ENCODE measurements around the gene PRAMEF4.
"Not testable (repeated sequence)": the region's sequence is repeated elsewhere in the genome, so short reads cannot be mapped to it uniquely, and the experiment has no call there.

The PRAMEF4 gene

DNA sequence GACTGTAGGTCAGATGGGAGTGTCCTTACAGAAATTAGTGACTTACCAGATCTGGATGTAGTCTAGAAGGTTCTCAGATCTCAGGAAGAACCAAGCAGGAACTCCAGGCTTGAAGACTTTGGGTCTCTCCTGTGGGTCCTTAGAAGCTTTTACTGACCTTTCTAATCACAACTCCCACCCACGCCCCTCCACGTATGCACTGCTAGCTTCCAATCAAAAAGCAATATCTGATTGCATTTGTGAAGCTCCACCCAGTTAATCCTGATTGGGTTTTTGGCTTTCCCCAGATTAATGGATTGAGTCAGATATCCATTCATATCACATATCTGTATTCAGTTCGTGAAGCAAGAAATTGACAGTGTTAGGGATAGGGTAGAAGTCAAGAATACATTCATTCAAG lies at the start of gene PRAMEF4:
Gene PRAMEF4, minus strand, starts transcription at position 101 of the 400 bp plus-strand sequence. CDS start 2,807 bp downstream, outside the sequence.
- DNase-seq: not testable (repeated sequence)

DNA sequence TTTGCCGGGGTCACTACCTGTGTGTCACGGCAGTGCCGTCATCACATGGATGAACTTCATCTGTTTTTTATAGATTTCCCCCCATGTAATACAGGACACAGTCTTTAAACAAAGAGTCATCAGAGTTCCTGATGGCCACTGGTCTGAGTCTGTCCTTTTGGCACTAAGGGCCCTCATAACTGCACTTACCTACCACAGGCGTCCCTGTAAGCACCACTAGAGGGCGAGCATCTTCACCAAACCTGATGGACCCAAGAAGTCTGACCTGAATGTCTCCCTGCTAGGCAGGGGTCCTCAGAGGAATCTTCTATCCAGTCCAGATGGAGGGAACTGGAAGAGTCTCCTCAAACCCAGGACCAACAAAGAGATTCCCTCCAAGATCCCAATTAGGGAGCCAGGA lies 38.4 kb upstream of the PRAMEF4 start:
- DNase-seq: not testable (repeated sequence)

DNA sequence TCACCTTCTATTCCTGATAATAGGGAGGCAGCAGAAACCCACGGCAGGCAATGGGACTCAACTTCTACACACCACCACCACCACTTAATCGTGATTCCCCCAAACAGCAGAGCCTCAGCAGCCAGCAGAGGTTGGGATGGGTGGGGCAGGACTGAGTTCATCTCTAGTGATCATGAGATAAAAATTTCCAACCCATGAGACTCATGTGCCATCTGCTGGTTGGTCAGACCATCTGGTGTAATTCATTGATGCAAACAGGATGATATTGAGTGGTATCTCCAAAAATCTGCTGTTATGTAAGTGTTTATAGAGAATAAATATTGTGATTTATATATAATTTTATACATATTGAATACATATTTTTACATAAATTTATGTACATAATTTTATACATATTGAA lies 35.7 kb upstream of the PRAMEF4 start:
- not testable (repeated sequence) for DNase-seq

DNA sequence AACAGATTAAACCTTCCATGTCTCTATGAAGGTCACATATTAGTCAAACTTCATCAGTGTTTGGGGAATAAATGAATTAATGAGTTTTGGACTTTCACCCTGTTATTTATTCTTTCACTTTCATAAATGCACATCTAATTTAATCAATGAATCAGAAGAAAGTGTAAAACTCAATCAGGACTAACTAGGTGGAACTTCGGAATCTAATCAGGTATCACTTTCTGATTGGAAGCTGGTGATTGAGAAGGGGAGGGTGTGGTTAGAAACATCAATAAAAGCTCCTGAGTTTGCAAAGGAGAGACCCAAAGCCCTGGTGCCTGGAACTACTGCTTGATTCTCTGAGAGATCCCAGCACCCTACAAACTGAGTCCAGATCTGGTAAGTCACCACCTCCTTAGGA lies 30.3 kb upstream of the PRAMEF4 start, which contains the start of gene PRAMEF7:
Gene PRAMEF7, plus strand, starts transcription at position 301 of the 400 bp plus-strand sequence. CDS start 1,083 bp downstream, outside the sequence.
- not testable (repeated sequence) for DNase-seq

DNA sequence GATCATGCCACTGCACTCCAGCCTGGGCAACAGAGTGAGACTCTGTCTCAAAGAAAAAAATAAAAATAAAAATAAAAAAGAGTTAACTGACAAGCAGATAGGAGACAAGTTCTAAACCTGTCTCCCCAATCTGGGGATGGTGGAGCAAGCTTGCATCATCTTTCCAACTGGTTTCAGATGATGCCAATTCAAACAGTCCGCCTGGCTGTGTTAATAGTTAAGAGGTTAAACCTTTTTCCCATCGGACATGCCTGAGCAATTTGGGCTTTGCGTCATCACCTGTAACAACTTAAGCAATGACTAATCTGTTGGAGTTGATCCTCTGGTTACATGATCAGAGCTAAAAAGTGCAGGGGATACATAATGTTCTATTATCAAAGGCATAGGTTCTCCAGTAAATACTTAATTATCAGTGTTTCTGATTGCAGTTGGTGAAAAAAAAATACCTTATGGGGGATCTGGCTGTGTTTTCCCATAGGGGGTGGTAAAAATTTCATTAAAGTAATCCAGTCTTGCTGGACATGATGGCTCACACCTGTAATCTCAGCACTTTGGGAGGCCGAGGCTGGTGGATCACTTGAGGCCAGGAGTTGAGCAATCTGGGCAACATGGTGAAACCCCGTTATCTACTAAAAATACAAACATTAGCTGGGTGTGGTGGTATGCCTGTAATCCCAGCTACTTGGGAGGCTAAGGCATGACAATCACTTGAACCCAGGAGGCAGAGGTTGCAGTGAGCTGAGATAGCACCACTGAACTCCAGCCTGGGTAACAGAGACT lies 18.0 kb upstream of the PRAMEF4 start:
- DNase-seq: not testable (repeated sequence)

DNA sequence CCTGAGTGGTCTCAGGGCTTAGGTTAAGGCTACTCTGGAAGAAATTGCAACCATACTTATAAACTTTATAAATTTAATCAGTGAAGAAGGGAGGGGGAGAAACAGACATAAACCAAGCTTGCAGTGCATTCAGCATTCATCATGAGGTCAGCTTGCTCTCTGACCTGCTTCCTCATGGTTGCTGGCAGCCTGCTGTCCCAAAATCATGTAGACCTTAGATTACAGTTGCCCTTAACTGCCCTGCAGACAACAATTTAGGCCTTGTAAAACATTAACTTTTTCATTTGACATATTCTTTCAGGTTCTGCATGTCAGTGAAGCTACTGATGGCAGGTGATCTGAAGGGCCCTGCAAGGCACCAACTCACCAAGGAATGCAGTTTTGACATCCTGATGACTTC lies 13.2 kb upstream of the PRAMEF4 start:
- not testable (repeated sequence) for DNase-seq

DNA sequence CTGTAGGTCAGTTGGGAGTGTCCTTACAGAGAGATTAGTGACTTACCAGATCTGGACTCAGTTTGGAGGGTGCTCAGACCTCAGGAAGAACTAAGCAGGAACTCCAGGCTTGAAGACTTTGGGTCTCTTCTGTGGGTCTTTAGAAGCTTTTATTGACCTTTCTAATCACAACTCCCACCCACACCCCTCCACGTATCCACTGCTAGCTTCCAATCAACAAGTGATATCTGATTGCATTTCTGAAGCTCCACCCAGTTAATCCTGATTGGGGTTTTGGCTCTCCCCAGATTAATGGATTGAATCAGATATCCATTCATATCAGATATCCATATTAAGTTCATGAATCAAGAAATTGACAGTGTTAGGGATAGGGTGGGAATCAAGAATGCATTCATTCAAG lies 12.2 kb upstream of the PRAMEF4 start, which contains the start of gene PRAMEF10:
Gene PRAMEF10, minus strand, starts transcription at position 101 of the 400 bp plus-strand sequence. CDS start 2,423 bp downstream, outside the sequence.
- DNase-seq: not testable (repeated sequence)

DNA sequence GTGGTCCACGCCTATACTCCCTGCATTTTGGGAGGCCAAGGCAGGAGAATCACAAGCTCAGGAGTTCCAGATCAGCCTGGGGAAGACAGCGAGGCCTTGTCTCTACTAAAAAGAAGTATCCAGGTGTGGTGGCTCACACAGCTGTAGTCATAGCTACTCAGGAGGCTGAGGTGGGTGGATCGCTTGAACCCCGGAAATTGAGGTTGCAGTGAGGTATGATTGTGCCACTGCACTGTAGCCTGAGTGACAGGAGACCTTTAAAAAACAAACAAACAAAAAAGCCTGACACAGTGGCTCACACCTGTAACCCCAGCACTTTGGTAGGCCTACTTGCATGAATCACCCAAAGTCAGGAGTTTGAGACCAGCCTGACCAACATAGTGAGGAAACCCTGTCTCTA lies 7.5 kb downstream of the PRAMEF4 start:
- DNase-seq: not testable (repeated sequence)

DNA sequence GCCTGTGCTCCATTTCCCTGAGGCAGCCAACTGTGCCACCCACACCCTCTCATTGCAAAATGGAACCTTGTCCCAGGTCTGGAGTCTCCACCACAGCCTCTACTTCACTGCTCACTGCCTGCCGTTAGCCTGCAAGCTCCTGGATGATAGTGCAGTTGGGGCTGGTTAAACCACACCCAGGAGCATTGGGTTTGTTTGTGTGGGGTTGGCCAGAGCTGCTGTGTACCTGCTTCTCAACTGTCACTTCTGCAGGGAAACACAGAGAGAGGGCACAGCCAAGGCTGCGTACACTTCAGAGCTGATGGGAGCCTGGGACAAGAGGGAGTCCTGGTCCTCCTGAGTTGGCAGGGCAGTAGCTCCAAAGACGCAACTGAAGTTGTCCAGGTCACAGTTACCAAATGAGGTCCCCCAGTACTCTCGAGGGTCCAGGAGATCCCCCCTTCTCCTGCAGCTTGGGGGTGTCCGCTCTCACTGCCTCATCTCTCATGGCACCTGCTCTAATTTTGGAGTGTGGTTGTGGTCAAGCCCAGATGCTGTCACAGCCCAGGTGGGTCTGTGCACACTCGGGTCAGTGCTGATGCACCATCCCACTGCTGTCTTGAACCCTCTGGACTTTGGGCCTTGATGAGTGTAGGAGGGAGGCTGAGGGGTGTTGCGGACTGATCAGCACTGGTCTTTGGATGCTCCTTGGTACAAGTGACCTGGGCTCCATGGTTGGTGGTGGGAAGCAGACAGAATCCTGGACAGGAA lies 22.7 kb downstream of the PRAMEF4 start:
- not testable (repeated sequence) for DNase-seq

DNA sequence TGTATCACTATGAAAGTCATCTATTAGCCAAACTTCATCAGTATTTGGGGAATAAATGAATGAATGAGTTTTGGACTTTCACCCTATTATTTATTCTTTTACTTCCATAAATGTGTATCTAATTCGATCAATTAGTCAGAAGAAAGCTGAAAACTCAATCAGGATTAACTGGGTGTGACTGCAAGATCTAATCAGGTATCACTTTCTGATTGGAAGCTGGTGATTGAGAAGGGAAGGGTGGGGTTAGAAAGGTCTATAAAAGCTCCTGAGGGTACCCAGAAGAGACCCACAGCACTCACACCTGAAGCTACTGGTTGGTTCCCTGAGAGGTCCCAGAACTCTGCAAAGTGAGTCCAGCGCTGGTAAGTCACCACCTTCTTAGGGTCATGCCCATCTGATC lies 29.2 kb downstream of the PRAMEF4 start, which contains the start of gene PRAMEF2:
Gene PRAMEF2, plus strand, starts transcription at position 301 of the 400 bp plus-strand sequence. CDS start 1,924 bp downstream, outside the sequence.
- not testable (repeated sequence) for DNase-seq

DNA sequence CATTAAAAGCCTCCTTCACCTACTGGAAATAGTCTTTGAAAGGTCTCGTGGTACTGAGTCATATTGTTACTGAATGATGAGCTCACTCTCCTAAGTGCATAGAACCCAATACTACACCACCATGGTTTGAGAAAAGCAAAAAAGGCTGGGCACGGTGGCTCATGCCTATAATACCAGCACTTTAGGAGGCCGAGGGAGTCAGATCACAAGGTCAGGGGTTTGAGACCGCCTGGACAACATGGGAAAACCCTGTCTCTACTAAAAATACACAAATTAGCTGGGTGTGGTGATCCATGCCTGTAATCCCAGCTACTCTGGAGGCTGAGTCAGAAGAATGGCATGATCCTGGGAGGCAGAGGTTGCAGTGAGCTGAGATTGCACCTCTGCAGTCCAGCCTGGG lies 34.2 kb downstream of the PRAMEF4 start:
- DNase-seq: no peak

DNA sequence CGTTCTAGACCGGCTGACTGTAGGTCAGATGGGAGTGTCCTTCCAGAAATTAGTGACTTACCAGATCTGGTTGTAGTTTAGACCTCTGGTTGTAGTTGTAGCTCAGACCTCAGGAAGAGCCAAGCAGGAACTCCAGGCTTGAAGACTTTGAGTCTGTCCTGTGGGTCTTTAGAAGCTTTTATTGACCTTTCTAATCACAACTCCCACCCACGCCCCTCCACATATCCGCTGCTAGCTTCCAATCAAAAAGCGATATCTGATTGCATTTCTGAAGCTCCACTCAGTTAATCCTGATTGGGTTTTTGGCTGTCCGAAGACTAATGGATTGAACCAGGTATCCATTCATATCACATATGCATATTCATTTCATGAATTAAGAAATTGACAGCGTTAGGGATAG lies 37.4 kb downstream of the PRAMEF4 start, which contains the start of gene HNRNPCL1:
Gene HNRNPCL1, minus strand, starts transcription at position 101 of the 400 bp plus-strand sequence. CDS start 431 bp downstream, outside the sequence.
- not testable (repeated sequence) for DNase-seq

DNA sequence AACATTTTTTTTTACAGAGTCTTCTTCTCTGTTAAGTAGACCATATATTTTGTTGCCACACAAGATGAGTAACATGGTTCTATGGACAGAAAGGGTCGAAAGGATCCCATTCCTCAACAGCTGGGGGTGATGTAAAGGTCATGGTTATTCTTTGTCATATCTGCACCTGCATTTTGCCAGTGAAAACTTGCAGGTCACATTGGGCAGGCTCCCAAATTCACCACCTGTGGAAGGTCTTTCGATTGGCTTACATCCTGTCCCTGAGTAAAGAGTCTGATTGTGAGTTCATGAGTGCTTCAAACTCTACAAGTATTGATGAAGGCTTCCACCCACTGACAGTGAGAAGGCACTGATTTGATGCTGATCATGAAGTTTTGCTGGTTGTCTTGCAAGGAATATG lies 52.8 kb downstream of the PRAMEF4 start:
- not testable (repeated sequence) for DNase-seq

DNA sequence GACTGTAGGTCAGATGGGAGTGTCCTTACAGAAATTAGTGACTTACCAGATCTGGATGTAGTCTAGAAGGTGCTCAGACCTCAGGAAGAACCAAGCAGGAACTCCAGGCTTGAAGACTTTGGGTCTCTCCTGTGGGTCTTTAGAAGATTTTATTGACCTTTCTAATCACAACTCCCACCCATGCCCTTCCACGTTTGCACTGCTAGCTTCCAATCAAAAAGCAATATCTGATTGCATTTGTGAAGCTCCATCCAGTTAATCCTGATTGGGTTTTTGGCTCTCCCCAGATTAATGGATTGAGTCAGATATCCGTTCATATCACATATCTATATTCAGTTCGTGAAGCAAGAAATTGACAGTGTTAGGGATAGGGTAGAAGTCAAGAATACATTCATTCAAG lies 54.7 kb downstream of the PRAMEF4 start, which contains the start of gene PRAMEF11:
Gene PRAMEF11, minus strand, starts transcription at position 101 of the 400 bp plus-strand sequence. CDS start 2,621 bp downstream, outside the sequence.
- DNase-seq: not testable (repeated sequence)

Measured in left hindlimb (tissue), 1 donor.